Chondrocyte (in vitro differentiated cells): ENCODE results near the gene ODC1. TPM values are rescaled to one million over a fixed set of nuclear protein-coding genes. Genes with fewer than 3 reads are reported as not detected.

ENCODE experiments used
- DNase-seq: peaks from one replicate; pipeline ENCODE4 v3.0.0; 2021; ENCODE audit warnings: mixed read lengths, low spot score
- H3K27ac Mint-ChIP-seq: one replicate; pipeline ENCODE4 v1.8.0; 2021; ENCODE audit warnings: mild to moderate bottlenecking, moderate library complexity, mixed read lengths; ENCODE audit not compliant: unreplicated experiment
- H3K27me3 Mint-ChIP-seq: 2 replicates; pipeline ENCODE4 v1.8.0; 2021; ENCODE audit warnings: low read depth, mixed read lengths
- H3K36me3 Mint-ChIP-seq: 2 replicates; pipeline ENCODE4 v1.8.0; 2021; ENCODE audit warnings: low read depth, mixed read lengths
- H3K4me1 Mint-ChIP-seq: 2 replicates; pipeline ENCODE4 v1.8.0; 2021; ENCODE audit warnings: low read depth, mild to moderate bottlenecking, mixed read lengths
- H3K4me3 Mint-ChIP-seq: one replicate; pipeline ENCODE4 v1.8.0; 2021; ENCODE audit warnings: mild to moderate bottlenecking, moderate library complexity, mixed read lengths; ENCODE audit not compliant: unreplicated experiment
- H3K9me3 Mint-ChIP-seq: 2 replicates; pipeline ENCODE4 v1.8.0; 2021; ENCODE audit warnings: low read depth, mixed read lengths
- CTCF ChIP-seq: fragments of 200-600 bp; sonication (generic); IDR thresholded peaks from 2 replicates; pipeline ENCODE4 v1.5.0; 2021; ENCODE audit warnings: antibody characterized with exemption, mild to moderate bottlenecking, moderate library complexity
- total RNA-seq: library from RNA; stranded (reverse); gene quantifications from 3 replicates; pipeline ENCODE4 v1.2.1, GENCODE V29; 2021

Gene ODC1
- total RNA-seq, 1 donor from 2014 or later = 65.3 TPM

GRCh38 chr2:10396464-10396863, 51.7 kb downstream of the ODC1 start:
- H3K36me3 Mint-ChIP-seq = peaks cover 3% of the 10 kb centered on the region
- no peak for DNase-seq
- no peaks in the 10 kb centered on the region for H3K9me3 Mint-ChIP-seq
- H3K4me3 Mint-ChIP-seq = no peak overlapping the region
- TF ChIP-seq CTCF = no peak
- no peaks in the 10 kb centered on the region for H3K27me3 Mint-ChIP-seq
- H3K4me1 Mint-ChIP-seq = peaks cover 4% of the 10 kb centered on the region
- H3K27ac Mint-ChIP-seq = no peak overlapping the region

- H3K27me3 Mint-ChIP-seq = no peaks in the 10 kb centered on the region
- TF ChIP-seq CTCF = no peak
- no peaks in the 10 kb centered on the region for H3K4me1 Mint-ChIP-seq
Observed at GRCh38 chr2:10395893-10396292, 52.2 kb downstream of the ODC1 start.

GRCh38 chr2:10393640-10393982, 54.5 kb downstream of the ODC1 start:
- Mint-ChIP-seq H3K27me3 (no peaks in the 10 kb centered on the region), H3K4me3 (no peak overlapping the region), H3K9me3 (no peaks in the 10 kb centered on the region), H3K36me3 (no peaks in the 10 kb centered on the region), H3K4me1 (peaks cover 11% of the 10 kb centered on the region), H3K27ac (no peak overlapping the region)
- TF ChIP-seq CTCF = no peak
- no peak for DNase-seq

More at GRCh38 chr2:10395893-10396292, 52.2 kb downstream of the ODC1 start:
- Mint-ChIP-seq H3K27ac (no peak overlapping the region), H3K36me3 (peaks cover 2% of the 10 kb centered on the region), H3K9me3 (no peaks in the 10 kb centered on the region), H3K4me3 (no peak overlapping the region)
- no peak for DNase-seq

- Mint-ChIP-seq H3K36me3 (no peaks in the 10 kb centered on the region), H3K27me3 (no peaks in the 10 kb centered on the region), H3K4me3 (no peak overlapping the region), H3K9me3 (no peaks in the 10 kb centered on the region), H3K27ac (no peak overlapping the region), H3K4me1 (peaks cover 11% of the 10 kb centered on the region)
- no peak for TF ChIP-seq CTCF
- no peak for DNase-seq
Observed at GRCh38 chr2:10392951-10393639, 55.0 kb downstream of the ODC1 start.

GRCh38 chr2:10392548-10392947, 55.6 kb downstream of the ODC1 start:
- no peaks in the 10 kb centered on the region for H3K36me3 Mint-ChIP-seq
- H3K4me1 Mint-ChIP-seq = peaks cover 11% of the 10 kb centered on the region

More at GRCh38 chr2:10392548-10392947, 55.6 kb downstream of the ODC1 start:
- H3K4me3 Mint-ChIP-seq = no peak overlapping the region
- DNase-seq = no peak
- no peaks in the 10 kb centered on the region for H3K9me3 Mint-ChIP-seq
- H3K27me3 Mint-ChIP-seq = no peaks in the 10 kb centered on the region
- no peak for TF ChIP-seq CTCF
- no peak overlapping the region for H3K27ac Mint-ChIP-seq
